HG03571 (cell line): ENCODE measurements around the gene BHLHA9.

Source experiments
- ATAC-seq: cut with Tn5 transposase; IDR thresholded peaks from one replicate; pipeline ENCODE4 v1.9.1; 2021; ENCODE audit not compliant: unreplicated experiment

The BHLHA9 gene

DNA sequence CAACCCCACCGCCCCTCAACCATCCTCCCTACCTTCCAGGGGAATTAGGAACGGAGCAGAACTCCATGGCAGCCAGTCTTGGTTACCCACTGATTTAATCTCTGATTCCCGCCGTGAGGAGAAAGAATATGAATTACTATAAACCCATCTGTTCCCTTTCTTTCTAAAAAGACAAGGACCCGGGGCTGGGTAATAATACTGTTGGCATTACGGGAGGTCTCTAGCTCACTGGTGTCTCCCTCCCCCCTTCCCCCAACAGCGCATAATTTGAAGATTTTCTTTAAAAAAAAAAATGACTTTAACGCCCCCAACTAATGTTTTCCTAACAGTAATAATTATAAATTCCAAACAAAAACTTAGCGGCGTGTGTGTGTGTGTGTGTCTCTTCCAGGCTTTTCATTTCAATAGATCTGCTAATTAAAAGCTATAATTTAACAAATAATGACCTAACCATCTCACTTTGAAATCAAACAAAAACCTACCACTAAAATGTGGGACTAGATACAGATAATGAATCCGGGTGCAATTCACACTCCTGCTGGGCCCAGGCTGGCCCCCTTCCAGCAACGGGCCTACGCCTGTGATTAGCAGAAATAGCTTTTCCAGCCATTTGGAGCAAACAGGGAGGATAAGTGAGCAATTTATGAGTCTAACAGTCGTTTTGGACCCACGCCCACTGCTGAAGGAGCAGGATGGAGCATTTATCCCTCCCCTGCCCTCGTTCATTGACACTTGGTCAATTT, 18.2 kb upstream of the BHLHA9 start:
- ATAC-seq, result no peak

DNA sequence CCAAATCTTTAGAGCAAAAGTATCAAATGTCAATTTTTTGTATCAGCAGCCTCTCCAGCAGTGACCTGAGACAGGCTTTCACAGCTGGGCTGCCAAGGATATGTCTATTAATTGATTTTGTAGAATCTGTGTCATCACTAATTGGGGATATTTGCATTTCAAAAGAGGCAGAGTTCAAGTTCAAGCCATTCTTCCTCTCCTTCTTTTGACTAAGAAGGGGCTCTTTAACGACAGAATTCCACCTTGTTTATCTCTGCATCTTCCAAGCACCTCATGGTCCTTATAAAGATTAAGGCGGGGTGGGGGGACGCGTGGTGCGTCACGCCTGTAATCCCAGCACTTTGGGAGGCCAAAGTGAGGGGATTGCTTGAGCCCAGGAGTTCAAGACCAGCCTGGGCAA, 15.2 kb upstream of the BHLHA9 start:
- ATAC-seq, result no peak

DNA sequence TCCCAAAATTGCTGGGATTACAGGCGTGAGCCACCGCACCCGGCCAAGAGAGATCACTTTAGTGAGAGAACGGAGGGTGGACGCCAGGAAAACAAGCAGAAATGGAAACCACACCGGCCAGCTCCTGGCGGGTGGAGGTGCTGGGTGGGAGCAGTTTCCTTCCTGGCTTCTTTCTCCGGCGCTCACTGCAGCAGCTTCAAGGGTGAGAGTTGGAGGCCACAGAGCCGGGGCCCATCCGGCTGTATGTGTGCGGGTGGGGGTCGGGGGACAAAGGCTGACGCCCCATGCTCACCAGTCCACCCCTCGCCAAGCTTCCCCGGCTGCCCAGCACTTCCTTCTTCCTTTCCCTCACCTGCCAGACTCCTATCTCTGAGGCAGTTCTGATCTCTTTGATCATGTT, 13.5 kb upstream of the BHLHA9 start:
- no peak for ATAC-seq

DNA sequence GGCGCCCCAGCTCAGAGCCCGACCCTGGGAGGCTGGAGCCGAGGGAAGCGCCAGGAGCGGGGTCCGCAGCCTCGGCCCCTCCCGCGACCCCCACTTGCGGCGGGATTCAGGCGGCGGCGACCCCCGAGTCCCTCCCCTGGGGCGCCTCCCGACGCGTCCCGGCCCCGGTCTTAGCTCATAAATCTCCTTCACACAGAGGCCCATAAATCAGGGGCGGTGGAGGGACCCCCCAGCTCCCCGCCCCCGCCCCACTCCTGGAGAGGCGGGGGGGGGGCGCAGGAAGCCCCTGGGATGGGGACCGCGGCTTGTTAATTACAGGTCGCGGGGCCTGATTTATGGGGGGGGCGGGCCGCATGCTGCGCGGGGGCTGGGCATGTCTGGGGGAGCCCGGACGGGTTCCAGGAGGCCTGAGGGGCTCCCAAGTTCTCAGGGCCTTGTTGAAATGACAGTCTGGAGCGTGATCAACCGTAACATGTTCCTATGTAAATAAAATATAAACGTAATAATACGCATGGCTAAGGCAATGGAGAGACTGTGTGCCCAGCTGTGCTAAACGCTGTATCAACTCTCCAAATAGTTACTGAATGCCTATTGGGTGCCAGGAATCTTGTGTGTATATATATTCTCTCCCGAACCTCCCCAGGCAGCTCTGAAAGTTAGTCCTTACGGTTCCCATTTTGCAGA, 10.0 kb upstream of the BHLHA9 start:
- no peak for ATAC-seq

DNA sequence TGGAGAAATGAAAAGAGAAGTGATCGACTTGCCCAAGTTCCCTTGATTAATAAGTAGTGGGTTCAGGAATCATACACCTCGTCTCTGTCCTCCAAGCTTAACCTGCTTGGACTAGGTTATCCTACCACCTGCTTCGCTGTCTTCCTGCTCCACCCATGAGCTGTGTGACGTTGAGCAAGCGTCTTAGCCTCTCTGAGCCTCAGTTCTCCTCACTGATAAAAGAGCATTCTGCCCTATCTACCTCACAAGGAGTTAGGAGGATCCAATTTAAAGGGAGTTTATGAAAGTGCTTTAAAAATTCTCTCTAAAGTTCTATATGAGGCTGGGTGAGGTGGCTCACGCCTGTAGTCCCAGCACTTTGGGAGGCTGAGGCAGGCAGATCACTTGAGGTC, 9.5 kb upstream of the BHLHA9 start:
- ATAC-seq, result no peak

DNA sequence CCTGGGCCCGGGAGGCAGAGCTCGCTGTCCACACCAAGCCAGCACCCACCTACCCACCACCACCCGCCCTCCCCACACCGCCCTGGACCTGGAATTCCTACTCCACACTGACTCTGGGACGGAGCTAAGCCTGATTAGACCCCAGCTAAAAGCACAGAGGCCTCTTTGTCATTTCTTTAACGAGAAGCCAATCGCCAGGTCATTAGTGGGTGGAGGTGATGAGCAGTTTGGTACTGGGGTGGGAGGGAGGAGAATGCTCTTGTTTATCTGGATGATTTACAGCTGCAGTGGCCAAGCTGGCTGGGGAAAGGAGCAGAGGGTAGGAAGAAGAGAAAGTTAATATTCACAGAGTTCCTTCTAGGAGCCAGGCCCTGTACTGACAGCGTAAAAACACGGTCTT, 6.0 kb upstream of the BHLHA9 start:
- ATAC-seq, result no peak

DNA sequence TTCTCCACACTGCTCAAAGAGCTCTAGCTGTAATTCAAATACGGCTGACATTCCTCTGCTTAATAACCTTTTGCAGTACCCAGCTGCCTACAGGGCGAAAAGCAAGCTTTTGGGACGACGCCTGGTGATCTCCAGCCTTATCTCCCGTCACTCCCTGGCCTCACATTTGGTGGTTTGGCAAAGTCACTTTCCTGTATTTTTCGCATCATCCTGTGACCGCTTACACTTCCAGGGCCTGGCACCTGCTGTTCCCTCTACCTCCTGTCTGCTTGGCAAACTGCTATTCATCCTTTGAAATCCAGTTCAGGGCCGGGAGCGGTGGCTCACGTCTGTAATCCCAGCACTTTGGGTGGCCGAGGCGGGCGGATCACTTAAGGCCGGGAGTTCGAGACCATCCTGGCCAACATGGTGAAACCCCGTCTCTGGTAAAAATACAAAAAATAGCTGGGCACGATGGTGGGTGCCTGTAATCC, 2.7 kb upstream of the BHLHA9 start:
- no peak for ATAC-seq

DNA sequence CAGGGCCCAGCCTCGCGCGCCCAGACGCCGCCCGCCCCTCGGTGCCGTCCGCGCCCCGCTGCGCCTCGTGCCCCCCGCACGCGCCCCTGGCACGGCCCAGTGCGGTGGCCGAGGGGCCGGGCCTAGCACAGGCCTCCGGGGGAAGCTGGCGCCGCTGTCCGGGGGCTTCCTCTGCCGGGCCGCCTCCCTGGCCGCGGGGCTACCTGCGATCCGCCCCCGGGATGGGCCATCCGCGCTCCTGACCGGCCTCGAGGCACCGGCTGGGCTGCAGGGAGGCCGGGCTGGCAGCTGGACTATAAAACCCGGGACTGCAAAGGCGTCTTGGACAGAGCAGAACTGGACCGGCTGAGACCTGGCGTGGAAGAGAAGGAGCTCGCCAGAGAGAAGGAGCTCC, 783 bp downstream of the BHLHA9 start:
- ATAC-seq, result no peak

DNA sequence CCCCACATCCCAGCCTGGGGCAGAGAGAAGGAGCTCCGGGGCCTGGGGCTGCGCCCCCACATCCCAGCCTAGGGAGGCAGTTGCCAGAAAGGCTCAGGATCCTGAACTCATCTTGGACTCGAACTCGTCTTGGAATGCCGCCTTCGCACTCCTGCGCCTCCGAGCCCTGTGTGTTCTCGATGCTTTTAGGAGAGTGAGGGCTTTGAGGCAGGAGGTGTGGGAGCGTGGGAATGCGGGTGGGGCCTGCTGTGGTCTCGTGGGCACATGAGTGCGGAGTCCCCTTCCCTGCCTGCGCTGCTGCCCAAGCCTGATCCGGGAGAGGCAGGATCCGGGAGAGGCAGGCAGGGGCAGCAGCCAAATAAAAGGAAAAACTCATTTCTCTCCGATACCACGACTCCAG, 1.2 kb downstream of the BHLHA9 start:
- no peak for ATAC-seq

DNA sequence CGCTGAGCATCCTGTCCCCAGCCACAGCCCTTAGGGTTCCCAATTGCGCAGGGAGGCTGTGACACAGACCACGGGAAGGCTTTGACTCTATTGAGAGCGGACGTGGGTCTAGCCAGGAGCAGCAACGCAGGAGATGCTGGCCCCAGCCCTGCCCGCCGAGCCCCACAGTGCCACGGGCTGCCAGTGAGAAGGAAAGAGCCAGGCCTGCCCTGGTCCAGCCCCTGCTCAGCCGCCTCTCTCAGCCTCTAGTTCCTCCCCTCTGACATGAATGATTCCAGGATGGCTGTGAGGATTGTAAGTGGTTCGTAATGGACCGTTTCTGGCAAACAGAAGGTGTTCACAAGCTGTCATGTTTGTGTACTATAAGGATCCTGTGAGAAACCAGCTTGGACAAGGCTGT, 2.5 kb downstream of the BHLHA9 start:
- no peak for ATAC-seq

DNA sequence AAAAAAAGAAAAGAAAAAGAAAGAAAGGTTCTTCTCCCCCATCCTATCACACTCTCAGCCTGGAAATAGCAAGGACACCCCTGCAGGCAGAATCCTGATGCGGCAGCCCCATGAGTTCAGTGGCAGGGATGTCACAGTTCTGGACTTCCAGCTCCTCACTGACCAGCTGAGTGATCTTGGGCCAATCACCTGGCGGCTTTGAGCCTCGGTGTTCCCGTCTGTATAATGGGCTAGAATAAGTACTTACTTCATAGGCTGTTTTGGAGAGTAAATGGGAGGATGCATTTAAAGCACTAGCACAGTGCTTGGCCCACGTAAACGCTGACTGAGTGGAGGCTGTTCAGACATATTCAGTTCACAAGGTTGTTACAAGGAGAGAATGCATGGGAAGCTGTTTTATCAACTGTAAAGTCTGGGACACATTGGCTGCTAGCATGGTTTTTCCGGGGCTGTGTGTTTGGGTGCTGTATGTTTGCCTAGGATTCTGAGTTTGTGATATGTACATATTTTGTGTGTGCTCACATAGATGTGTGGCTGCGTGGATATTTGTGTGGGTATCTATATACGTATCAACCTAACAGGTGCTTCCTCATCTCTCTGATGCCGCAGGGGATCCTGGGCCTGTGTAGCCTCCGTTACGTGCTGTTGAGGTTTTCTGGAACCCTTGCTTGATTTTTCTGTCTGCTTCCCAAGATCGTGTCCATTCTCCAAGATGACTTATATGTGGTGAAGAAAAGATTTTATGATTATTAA, 3.4 kb downstream of the BHLHA9 start:
- no peak for ATAC-seq

DNA sequence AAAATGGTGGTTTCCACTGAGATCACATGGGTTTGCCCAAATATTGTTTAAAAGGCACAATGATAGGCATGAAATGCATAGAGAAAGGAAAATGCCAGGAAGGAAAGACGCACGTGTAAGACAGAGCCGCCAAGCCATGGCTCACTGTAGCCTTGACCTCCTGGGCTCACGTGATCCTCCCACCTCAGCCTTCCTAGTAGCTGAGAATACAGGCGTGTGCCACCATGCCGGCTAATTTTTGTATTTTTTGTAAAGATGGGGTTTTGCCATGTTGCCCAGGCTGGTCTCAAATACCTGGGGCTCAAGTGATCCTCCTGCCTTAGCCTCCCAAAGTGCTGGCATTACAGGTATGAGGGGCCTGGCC, 4.0 kb downstream of the BHLHA9 start:
- ATAC-seq, result no peak

DNA sequence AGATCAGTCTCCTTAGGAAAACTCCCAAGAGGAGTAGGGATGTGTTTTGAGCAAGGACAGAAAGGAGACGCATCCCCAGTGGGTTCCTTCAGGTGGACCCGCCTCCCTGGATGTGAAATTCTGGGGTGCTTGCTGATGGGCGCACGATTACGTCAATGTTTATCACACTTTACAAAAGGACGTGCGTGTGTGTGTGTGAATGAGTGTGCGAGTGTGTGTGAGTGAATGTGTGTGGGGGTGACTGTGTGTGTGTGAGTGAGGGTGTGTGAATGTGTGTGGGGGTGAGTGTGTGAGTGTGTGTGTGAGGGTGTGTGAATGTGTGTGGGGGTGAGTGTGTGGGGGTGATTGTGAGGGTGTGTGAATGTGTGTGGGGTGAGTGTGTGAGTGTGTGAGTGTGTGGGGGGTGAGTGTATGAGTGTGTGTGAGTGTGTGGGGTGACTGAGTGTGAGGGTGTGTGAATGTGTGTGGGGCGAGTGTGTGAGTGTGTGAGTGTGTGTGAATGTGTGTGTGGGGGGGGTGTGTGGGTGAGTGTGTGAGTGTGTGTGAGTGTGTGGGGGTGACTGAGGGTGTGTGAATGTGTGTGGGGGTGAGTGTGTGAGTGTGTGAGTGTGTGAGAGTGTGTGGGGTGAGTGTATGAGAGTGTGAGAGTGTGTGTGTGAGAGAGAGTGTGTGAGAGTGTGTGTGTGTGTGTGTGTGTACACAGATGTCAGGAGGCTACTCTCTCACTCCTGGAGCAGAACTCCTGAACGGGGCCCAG, 5.1 kb downstream of the BHLHA9 start:
- ATAC-seq, result no peak

DNA sequence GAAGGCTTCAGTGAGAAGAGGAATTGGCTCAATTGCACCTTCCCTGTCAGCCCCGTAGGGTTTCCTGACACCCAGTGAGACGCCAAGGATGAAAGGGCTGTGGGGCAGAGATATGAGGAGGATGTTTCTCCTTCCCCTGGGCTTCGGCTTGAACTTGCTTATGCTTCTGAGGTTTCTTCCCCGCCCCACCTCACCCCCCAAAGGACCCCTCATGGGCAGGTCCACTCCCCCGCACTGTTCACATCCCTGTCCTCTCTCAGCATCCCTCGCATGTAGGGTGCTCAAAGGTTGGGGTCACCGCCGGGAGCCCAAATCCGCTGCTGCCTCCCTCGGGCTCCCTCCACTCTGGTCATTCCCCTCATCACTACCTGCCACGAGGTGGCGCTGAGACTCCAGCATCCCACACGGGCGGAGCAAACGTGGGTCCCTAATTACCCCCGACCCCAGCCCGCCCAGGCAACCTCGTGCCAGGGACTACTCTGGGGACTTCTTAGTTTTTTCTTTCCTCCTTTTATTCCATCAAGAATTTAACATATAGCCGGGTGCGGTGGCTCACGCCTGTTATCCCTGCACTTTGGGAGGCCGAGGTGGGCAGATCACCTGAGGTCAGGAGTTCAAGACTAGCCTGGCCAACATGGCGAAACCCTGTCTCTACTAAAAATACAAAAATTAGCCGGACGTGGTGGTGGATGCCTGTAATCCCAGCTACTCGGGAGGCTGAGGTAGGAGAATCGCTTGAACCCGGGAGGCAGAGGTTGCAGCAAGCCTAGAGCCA, 5.9 kb downstream of the BHLHA9 start:
- ATAC-seq, result no peak

DNA sequence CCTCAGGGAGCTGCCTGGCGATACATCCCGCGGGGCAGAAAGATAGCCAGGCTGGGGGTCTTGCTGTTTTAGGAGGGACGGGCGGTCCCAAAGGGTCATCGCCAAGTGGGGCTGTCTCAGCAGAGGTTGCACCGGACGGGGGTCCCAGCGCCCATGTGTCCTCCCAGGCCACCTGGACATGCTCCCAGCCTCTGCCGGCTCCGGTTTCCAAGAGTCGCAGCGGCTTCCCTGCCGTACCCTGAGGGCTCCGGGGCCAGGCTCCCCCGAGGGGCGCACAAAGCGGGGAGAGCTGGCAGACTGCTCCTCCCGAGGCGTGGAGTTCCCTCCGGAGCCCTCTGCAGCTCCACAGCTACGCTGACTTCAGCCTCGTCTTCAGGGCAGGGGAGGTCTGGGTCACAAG, 10.4 kb downstream of the BHLHA9 start:
- no peak for ATAC-seq

DNA sequence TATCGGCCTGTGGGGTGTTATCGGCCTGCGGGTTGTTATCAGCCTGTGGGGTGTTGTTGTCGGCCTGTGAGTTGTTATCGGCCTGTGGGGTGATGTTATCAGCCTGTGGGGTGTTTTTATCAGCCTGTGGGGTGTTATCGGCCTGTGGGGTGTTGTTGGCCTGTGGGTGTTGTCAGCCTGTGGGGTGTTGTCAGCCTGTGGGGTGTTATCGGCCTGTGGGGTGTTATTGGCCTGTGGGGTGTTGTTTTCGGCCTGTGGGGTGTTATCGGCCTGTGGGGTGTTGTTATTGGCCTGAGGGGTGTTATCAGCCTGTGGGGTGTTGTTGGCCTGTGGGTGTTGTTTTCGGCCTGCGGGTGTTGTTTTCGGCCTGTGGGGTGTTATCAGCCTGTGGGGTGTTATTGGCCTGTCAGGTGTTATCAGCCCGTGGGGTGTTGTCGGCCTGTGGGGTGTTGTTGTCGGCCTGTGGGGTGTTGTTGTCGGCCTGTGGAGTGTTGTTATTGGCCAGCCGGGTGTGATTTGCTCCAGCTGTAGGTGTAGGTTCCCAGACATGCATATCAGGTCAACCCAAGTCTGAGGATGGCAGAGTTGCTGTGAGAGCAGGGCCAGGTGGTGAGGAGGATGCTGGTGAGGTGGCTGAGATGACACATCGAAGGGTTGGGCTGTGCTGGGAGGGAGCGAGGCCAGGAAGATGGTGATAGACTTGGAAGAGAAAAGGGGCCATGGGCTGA, 16.3 kb downstream of the BHLHA9 start:
- ATAC-seq, result no peak

DNA sequence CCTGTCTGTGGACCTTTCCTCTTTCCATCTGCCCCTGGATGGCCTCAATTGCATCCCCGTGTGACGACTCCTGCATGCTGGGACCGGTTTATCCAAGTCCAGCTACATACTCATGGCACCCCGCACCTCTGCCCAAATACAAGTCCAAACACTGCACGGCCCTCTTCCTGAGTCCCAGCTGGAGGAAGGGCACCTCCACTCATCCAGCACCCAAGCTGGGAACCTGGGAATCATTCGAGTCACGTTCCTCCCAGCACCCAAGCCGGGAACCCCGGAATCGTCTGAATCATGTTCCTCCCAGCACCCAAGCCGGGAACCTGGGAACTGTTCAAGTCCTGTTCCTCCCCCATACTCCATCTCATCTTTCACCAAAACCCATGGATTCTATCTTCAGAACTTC, 19.5 kb downstream of the BHLHA9 start:
- no peak for ATAC-seq

DNA sequence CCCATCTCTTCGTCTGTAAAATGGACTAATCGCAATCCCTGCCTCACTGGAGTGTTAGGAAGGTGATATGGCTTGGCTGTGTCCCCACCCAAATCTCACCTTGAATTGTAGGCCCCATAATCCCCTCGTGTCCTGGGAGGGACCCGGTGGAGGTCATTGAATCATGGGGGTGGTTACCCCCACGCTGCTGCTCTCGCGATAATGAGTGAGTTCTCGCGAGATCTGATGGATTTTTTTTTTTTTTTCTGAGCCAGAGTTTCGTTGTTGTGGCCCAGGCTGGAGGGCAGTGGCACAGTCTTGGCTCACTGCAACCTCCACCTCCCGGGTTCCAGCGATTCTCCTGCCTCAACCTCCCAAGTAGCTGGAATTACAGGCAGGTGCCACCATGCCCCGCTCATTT, 20.4 kb downstream of the BHLHA9 start:
- ATAC-seq, result no peak

DNA sequence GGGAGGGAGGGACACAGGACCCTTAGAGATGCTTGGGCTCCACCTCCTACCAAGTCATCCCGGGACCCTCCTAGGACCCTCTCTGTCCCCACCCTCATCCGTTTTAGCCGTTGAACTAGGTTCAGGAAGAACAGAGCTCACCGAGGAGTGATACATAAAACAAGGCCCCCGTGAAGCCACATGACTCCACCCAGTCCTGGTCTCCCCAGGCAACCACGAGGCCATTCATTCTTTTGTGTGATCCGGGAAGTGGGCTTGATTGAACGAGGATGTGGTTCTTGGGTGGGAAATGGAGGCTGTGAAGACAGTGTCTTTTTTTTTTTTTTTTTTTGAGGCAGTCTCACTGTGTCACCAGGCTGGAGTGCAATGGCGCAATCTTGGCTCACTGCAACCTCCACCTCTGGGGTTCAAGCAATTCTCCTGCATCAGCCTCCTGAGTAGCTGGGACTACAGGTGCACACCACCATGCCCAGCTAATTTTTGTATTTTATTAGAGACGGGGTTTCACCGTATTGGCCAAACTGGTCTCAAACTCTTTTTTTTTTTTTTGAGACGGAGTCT, 24.0 kb downstream of the BHLHA9 start:
- ATAC-seq, result no peak

DNA sequence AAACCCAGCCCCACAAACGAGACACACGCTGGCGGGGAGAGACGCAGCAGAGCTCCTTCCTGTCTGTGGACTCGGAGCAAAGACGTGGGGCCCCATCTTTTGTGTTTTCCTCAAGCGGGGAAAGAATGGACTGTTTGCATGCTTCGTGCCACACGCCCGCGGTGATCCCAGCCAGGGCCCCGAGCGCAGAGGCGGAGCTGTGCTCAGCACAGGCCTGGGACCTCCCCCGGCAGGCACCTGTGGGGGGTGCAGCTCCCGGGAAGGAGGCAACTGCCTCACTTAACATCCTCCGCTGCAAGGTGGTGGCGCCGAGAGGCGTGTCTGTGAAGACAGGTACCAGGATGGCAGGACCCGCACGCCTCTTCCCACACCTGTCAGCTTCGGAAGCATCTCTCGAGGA, 28.4 kb downstream of the BHLHA9 start:
- ATAC-seq, result no peak
